Measurements from ENCODE around the gene THUMPD2. TPM values are rescaled to one million over a fixed set of nuclear protein-coding genes. Genes with fewer than 3 reads are reported as not detected.

The THUMPD2 gene
- total and polyA plus RNA-seq, 7 donors: 4.2 to 15.5 (median 9.0) TPM

DNA sequence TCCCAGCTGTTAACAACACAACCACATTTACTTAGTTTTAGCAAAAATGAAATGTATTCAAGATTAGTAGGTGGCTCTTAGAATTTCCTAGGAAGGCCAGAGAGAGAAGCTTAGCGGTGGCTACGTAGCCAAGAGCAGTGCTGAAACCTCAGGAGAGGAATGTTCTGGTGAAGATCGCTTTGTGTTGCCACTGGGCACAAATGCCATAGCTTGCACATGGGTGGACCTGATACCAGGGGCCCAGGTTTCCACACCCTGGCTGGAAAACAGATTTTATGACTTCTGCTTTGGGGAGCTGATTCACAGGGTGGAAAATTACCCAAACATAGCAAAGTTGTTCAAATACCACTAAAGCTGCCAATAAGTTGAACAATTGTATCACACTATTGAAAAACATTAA, 43.4 kb downstream of the THUMPD2 start:
- no peak for DNase-seq
- H3K9me3 ChIP-seq: no peaks in the 10 kb centered on the region
- TF ChIP-seq POLR2AphosphoS5 (IDR thresholded peaks at IDR 0.05): no peak
- TF ChIP-seq EP300 (IDR thresholded peaks at IDR 0.05): no peak
- TF ChIP-seq, protein P1, sequence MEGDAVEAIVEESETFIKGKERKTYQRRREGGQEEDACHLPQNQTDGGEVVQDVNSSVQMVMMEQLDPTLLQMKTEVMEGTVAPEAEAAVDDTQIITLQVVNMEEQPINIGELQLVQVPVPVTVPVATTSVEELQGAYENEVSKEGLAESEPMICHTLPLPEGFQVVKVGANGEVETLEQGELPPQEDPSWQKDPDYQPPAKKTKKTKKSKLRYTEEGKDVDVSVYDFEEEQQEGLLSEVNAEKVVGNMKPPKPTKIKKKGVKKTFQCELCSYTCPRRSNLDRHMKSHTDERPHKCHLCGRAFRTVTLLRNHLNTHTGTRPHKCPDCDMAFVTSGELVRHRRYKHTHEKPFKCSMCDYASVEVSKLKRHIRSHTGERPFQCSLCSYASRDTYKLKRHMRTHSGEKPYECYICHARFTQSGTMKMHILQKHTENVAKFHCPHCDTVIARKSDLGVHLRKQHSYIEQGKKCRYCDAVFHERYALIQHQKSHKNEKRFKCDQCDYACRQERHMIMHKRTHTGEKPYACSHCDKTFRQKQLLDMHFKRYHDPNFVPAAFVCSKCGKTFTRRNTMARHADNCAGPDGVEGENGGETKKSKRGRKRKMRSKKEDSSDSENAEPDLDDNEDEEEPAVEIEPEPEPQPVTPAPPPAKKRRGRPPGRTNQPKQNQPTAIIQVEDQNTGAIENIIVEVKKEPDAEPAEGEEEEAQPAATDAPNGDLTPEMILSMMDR (IDR thresholded peaks at IDR 0.05): no peak
- TF ChIP-seq POLR2A (IDR thresholded peaks at IDR 0.05): no peak
- H3K36me3 ChIP-seq: peaks cover 0 to 66% (median 6%) of the 10 kb centered on the region in 4 donors
- H3K27me3 ChIP-seq: no peaks in the 10 kb centered on the region
- H3K4me1 ChIP-seq: no peaks in the 10 kb centered on the region
- no peak overlapping the region for H3K27ac ChIP-seq
- intact Hi-C loops (cut with DNase I): no loop called here
- WGBS, 2 donors: 98 to 99% methylated on average over 3 of the region's 3 CpGs
- H3K4me3 ChIP-seq: no peak overlapping the region

DNA sequence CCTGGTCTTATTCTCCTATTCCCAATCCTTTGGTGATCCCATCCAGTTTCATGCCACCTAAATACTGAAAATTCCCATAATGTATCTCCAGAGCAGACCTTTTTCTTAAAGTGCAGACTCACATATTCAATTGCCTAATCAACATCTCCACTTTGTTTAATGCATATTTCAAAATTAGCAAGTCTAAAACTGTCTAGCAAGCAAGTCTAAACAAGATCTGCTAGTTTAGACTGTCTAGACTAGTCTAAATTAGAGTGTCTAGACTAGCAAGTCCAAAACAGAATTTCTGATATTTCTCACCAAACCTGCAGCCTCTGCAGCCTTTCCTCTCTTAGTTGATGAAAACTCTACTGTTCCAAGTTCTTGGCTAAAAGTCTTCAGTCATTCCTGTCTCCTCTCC, 44.6 kb downstream of the THUMPD2 start:
- H3K4me1 ChIP-seq: no peaks in the 10 kb centered on the region
- intact Hi-C loops (cut with DNase I): no loop called here
- TF ChIP-seq POLR2AphosphoS5 (IDR thresholded peaks at IDR 0.05): no peak
- no peak for TF ChIP-seq POLR2A (IDR thresholded peaks at IDR 0.05)
- TF ChIP-seq EP300 (IDR thresholded peaks at IDR 0.05): no peak
- TF ChIP-seq, protein P1 (IDR thresholded peaks at IDR 0.05): no peak
- no peaks in the 10 kb centered on the region for H3K9me3 ChIP-seq
- H3K27ac ChIP-seq: no peak overlapping the region
- no peak for DNase-seq
- H3K27me3 ChIP-seq: no peaks in the 10 kb centered on the region
- peaks cover 0 to 55% (median 6%) of the 10 kb centered on the region in 4 donors for H3K36me3 ChIP-seq
- no peak overlapping the region for H3K4me3 ChIP-seq

DNA sequence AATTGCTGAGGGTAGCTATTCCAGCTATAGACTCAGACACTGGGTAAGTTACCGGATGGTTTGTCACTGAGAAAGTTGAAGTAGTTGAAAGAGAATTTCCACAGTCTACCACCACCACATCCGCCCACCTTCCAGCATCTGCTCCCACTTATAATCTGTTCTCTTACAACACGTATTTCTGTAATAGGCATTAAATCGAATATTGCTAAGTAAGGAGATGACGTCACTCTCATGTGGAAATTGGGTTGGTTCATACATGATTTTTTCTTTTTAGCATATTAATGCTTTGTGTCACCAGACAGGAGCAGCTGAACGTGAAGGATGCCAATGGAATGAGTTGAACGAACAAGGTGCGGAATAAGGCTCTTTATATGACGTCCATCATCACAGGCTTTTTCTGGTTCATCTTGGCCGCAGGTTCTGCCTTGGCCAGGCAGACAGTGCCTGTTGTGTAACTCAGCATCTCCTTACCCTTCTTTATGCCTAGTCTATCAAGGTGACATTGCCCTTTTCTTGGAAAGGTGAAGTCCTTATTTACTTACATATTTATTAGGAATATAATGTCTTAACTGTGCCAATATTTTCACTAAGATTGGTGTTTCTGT, 45.9 kb downstream of the THUMPD2 start:
- no peaks in the 10 kb centered on the region for H3K4me1 ChIP-seq
- H3K36me3 ChIP-seq: peaks cover 0 to 46% (median 6%) of the 10 kb centered on the region in 4 donors
- no peak overlapping the region for H3K27ac ChIP-seq
- intact Hi-C loops (cut with DNase I): no loop called here
- 96 to 97% methylated on average over 10 of the region's 10 CpGs for WGBS, 2 donors
- H3K27me3 ChIP-seq: no peaks in the 10 kb centered on the region
- no peak overlapping the region for H3K4me3 ChIP-seq
- TF ChIP-seq, protein P1 (IDR thresholded peaks at IDR 0.05): no peak
- TF ChIP-seq POLR2A (IDR thresholded peaks at IDR 0.05): no peak
- TF ChIP-seq POLR2AphosphoS5 (IDR thresholded peaks at IDR 0.05): no peak
- TF ChIP-seq EP300 (IDR thresholded peaks at IDR 0.05): no peak
- DNase-seq: no peak
- H3K9me3 ChIP-seq: no peaks in the 10 kb centered on the region

DNA sequence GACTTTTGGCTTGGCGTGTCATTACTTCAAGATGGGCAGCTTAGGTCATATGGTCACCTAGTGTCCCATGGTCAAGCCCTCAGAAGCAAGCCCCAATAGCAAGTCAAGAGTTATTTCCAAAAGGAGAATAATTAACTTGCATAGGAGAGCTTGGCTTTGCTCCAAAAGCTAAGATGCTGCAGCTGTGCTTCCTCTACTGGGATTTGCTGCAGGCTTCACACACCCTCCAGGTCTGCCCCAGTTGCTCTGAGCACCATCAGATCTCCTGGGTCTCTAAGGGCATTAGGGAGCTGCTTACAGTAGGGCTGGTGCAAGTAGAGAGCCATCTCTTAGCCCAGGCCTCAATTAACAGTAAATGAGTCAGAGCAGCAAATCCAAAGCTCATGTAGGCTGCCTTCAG, 46.6 kb downstream of the THUMPD2 start:
- Histone ChIP-seq H3K9me3 (no peaks in the 10 kb centered on the region), H3K27me3 (no peaks in the 10 kb centered on the region), H3K4me1 (no peaks in the 10 kb centered on the region), H3K36me3 (peaks cover 0 to 43% (median 6%) of the 10 kb centered on the region in 4 donors), H3K27ac (no peak overlapping the region), H3K4me3 (no peak overlapping the region)
- 94 to 95% methylated on average over 1 of the region's 1 CpG for WGBS, 2 donors
- intact Hi-C loops (cut with DNase I): no loop called here
- no peak for DNase-seq
- TF ChIP-seq EP300 (IDR thresholded peaks at IDR 0.05) (no peak), POLR2AphosphoS5 (IDR thresholded peaks at IDR 0.05) (no peak), POLR2A (IDR thresholded peaks at IDR 0.05) (no peak)

DNA sequence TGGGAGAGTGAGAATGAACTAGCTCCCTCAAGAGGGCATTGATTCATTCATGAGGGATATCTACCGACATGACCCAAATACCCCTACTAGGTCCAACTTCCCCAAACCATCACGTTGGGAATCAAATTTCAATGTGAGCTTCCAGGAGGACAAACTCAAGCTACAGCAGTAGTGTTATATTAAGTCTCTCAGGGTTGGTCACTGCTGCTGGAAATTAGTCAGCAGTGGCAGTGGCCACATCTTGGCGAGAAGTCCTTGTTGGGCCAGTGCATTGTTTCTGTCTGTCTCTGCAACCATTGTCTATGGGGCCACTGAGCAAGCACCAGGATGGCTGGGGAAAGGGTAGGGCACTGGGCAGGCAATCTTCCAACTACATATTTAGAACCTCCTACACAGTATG, 47.5 kb downstream of the THUMPD2 start:
- Histone ChIP-seq H3K27me3 (no peaks in the 10 kb centered on the region), H3K27ac (no peak overlapping the region), H3K36me3 (peaks cover 0 to 33% (median 4%) of the 10 kb centered on the region in 4 donors), H3K4me1 (no peaks in the 10 kb centered on the region), H3K9me3 (no peaks in the 10 kb centered on the region), H3K4me3 (no peak overlapping the region)
- WGBS, 2 donors: 91 to 93% methylated on average over 3 of the region's 3 CpGs
- TF ChIP-seq EP300 (IDR thresholded peaks at IDR 0.05): no peak
- no peak for TF ChIP-seq POLR2AphosphoS5 (IDR thresholded peaks at IDR 0.05)
- TF ChIP-seq POLR2A (IDR thresholded peaks at IDR 0.05): no peak
- TF ChIP-seq, protein P1 (IDR thresholded peaks at IDR 0.05): no peak
- intact Hi-C loops (cut with DNase I): no loop called here
- no peak for DNase-seq

Measured in sigmoid colon (tissue), 7 donors.